Fibroblast of gingiva (primary cell): Measurements from ENCODE around the gene CC2D1B.
A peak's percentile ranks its signal among the peaks of the same experiment; 100 is the strongest.
"Not testable (repeated sequence)": the region's sequence is repeated elsewhere in the genome, so short reads cannot be mapped to it uniquely, and the experiment has no call there.

Source experiments
- DNase-seq: peaks from one replicate; pipeline ENCODE4 v3.0.0-alpha.2; 2011; ENCODE audit warnings: low read depth

The CC2D1B gene, protein sequence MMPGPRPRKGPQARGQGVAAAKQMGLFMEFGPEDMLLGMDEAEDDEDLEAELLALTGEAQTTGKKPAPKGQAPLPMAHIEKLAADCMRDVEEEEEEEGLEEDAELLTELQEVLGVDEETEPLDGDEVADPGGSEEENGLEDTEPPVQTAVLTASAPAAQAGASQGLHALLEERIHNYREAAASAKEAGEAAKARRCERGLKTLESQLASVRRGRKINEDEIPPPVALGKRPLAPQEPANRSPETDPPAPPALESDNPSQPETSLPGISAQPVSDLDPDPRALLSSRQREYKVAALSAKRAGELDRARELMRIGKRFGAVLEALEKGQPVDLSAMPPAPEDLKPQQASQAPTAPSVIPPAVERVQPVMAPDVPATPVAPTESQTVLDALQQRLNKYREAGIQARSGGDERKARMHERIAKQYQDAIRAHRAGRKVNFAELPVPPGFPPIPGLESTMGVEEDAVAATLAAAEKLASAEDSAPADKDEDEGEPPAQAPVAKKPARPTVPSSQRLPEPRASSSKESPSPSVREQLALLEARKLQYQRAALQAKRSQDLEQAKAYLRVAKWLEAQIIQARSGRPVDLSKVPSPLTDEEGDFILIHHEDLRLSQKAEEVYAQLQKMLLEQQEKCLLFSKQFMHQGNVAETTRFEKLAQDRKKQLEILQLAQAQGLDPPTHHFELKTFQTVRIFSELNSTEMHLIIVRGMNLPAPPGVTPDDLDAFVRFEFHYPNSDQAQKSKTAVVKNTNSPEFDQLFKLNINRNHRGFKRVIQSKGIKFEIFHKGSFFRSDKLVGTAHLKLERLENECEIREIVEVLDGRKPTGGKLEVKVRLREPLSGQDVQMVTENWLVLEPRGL

GRCh38 chr1:52365746-52366516 is at the start of gene CC2D1B:
CC2D1B (minus strand) TSS chr1:52366205; CDS start chr1:52364620, 1,585 bp downstream.
- DNase-seq = peak; percentile 95

- DNase-seq = no peak
These were observed 48.9 kb upstream of the CC2D1B start for GRCh38 chr1:52414942-52415341.

DNA sequence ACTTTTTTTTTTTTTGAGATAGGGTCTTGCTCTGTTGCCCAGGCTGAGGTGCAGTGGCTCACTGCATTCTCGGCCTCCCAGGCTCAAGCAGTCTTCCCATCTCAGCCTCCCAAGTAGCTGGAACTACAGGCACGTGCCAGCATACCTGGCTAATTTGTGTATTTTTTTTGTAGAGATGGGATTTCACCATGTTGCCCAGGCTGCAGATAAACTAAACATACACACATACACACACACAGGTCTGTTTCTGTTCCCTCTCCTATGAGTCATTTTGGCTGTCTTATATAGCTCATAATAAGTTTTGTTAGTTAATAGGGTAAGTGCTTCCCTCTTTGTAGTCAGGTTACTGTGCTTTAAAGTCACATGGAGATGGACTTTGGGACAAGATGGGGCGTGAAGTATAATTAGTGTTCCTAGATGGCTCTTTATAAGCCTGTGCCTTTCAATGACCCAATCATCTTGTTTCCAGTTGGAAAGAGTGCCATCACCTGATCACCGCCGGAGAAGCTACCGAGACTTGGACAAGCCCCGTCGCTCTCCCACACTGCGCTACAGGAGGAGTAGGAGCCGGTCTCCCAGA is 47.5 kb upstream of the CC2D1B start:
- DNase-seq = peak; percentile 3

- no peak for DNase-seq
These were observed 39.0 kb upstream of the CC2D1B start for GRCh38 chr1:52404975-52405338.

GRCh38 chr1:52404116-52404974 is 38.3 kb upstream of the CC2D1B start, which contains the start of the genes ORC1 and PRPF38A:
ORC1 (minus strand) TSS chr1:52404423; CDS start chr1:52402223, 2,200 bp downstream.
PRPF38A (plus strand) TSS chr1:52404602; CDS start chr1:52404750, 148 bp downstream.
- peak; percentile 96 for DNase-seq

GRCh38 chr1:52403566-52404115 is 37.6 kb upstream of the CC2D1B start:
- peak; percentile 72 for DNase-seq

DNA sequence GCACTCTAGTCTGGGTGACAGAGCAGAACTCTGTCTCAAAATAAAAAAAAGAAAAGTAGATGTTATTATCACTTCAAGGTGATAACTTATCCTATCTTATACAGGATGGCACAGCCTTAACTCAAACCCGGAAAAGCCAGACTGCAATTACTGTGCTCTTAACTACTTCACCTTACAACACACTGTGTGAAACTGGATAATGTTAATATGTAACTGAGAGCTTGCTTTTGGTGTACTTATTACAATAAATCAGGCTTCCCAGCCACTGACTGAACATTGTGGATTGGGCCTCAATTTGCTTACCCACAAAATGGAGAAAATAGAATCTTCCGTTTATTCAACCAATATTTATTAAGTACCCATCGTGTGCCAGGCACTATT is 36.8 kb upstream of the CC2D1B start:
- no peak for DNase-seq

GRCh38 chr1:52400131-52400530 is 34.1 kb upstream of the CC2D1B start:
- no peak for DNase-seq

DNA sequence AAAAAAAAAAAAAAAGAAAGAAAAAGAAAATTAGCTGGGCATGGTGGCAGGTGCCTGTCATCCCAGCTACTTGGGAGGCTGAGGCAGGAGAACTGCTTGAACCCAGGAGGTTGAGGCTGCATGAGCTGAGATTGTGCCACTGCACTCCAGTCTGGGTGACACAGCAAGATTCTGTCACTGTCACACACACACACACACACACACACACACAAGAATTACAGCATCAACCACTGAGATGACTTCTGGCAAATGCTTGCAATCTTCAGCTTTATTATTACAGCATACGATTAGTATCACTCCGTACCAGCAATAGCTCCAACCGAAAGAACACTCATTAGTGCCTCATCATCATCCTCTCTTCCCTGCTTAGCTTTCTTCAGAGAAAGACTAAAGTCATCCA is 33.6 kb upstream of the CC2D1B start:
- DNase-seq = no peak

DNA sequence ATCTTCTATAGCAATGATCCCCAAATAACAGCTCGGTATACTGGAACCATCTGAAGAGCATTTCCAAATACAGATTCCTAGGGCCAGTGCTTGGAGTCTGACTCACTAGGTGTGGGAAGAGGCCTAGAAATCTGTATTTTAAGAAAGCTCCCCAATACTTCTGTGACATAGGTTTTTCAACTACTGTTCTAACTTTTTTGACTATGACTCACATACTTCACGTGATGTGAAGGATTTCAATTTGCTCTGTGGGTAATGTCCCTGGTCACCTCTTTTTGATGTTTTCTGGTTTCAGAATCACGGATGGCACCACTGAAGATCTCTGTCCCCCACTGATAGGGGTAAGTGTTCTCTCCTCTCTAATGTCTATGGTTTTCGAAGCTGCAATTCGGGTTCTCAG is 27.2 kb upstream of the CC2D1B start:
- no peak for DNase-seq

GRCh38 chr1:52386458-52386857 is 20.5 kb upstream of the CC2D1B start:
- no peak for DNase-seq

DNA sequence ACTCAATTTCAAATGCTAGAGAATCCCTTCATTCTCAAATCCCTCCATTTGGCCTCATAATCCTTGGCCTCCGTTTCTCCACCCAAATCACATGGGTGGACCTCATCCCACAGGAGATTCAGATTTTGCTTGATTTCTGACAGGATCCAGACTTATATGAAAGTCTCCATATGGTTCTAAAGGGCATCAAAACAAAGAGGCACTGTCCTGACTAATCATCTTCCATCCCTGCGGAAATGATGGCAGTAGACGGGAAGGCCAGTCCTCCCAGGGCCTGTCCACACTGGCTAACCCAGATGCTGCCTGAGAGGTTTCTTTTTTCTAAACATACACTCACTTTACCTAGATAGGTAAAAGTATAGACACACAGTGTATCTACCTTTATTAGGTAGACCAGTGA is 19.4 kb upstream of the CC2D1B start:
- DNase-seq = no peak

DNA sequence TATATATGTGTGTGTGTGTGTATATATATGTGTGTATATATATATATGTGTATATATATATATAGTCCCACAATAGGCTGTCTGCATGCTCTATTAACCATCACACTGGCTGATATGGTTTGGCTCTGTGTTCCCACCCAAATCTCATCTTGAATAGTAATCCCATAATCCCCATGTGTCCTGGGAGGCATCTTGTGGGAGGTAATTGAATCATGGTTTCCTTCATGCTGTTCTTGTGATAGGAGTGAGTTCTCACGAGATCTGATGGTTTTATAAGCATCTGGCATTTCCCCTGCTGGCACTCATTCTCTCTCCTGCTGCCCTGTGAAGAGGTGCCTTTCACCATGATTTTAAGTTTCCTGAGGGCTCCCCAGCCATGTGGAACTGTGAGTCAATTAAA is 3.8 kb upstream of the CC2D1B start:
- not testable (repeated sequence) for DNase-seq

GRCh38 chr1:52368383-52369172 is 2.6 kb upstream of the CC2D1B start:
- DNase-seq = peak; percentile 25

DNA sequence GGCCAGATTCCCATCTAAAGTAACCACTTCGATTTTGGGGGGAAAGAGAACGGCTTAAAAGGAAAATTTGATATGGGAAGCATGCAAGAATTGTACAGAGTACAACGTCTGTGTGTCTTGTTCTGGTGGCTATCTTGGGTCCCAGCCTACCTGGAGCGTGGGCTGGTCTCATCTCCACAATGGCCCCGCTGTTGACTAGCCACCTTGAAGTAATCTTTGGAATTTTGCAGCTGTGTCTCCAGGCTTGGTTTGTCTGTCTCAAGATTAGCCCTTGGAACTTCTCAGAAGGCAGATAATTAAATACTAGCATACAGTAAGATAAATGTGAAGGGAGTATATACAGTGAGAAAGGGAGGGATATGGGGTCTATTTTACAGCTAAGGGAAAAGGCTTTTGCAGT is 1.3 kb upstream of the CC2D1B start:
- DNase-seq = no peak

- DNase-seq = no peak
These were observed 467 bp upstream of the CC2D1B start for GRCh38 chr1:52366517-52366827.

- peak; percentile 70 for DNase-seq
These were observed 797 bp downstream of the CC2D1B start for GRCh38 chr1:52365071-52365745.

GRCh38 chr1:52364235-52364839 is 1.7 kb downstream of the CC2D1B start:
- DNase-seq = no peak

DNA sequence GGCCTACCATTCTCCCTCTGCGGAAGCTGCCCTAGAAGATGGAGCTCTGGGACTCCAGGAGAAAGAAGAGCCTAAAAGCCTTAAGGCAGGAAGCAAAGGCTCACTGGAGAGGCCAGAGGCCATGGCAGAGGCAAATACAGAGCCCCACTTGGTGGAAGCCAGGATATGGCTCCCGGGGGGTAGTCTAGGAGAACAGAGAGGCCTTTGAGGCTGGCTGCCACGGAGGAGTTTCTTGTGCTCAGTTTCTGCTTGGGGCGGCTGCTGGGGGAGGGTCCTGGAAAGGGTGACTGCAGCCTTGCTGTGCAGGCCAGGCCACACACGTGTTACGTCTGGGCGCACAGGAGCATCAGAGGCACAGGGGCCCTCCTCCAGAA is 5.4 kb downstream of the CC2D1B start:
- no peak for DNase-seq
